ENCODE results near the gene GCG.

GCG gene

GRCh38 chr2:162152147-162152546, at the start of gene GCG:
TSS of gene GCG (minus strand) at chr2:162152247. CDS start at chr2:162149178, 3,069 bp downstream.
- no peak for DNase-seq (ENCODE audit: low spot score)
- Mint-ChIP-seq H3K27ac (no peak within 1 kb of the TSS), H3K9me3 (no peaks in the 10 kb centered on the region), H3K4me1 (ENCODE audit: low read depth) (peaks cover 2% of the 10 kb centered on the region), H3K27me3 (ENCODE audit: low read depth) (peaks cover 31% of the 10 kb centered on the region), H3K36me3 (ENCODE audit: low read depth) (no peaks in the 10 kb centered on the region), H3K4me3 (no peak within 1 kb of the TSS)

- H3K9me3 Mint-ChIP-seq, result no peaks in the 10 kb centered on the region
- peaks cover 8% of the 10 kb centered on the region for H3K27me3 Mint-ChIP-seq (ENCODE audit: low read depth)
- DNase-seq (ENCODE audit: low spot score), result no peak
- H3K36me3 Mint-ChIP-seq (ENCODE audit: low read depth), result no peaks in the 10 kb centered on the region
- no peak overlapping the region for H3K4me3 Mint-ChIP-seq
- no peak overlapping the region for H3K27ac Mint-ChIP-seq
- H3K4me1 Mint-ChIP-seq (ENCODE audit: low read depth), result no peaks in the 10 kb centered on the region
Observed at GRCh38 chr2:162200636-162201035, 48.6 kb upstream of the GCG start.

- Mint-ChIP-seq H3K4me1 (ENCODE audit: low read depth) (no peaks in the 10 kb centered on the region), H3K27me3 (ENCODE audit: low read depth) (peaks cover 10% of the 10 kb centered on the region), H3K9me3 (no peaks in the 10 kb centered on the region), H3K36me3 (ENCODE audit: low read depth) (no peaks in the 10 kb centered on the region), H3K27ac (no peak overlapping the region), H3K4me3 (no peak overlapping the region)
- no peak for DNase-seq (ENCODE audit: low spot score)
Observed at GRCh38 chr2:162199913-162200312, 47.9 kb upstream of the GCG start.

GRCh38 chr2:162198239-162198638, 46.2 kb upstream of the GCG start:
- H3K27ac Mint-ChIP-seq, result no peak overlapping the region
- no peaks in the 10 kb centered on the region for H3K4me1 Mint-ChIP-seq (ENCODE audit: low read depth)
- no peaks in the 10 kb centered on the region for H3K36me3 Mint-ChIP-seq (ENCODE audit: low read depth)
- DNase-seq (ENCODE audit: low spot score), result no peak
- H3K9me3 Mint-ChIP-seq, result no peaks in the 10 kb centered on the region
- H3K4me3 Mint-ChIP-seq, result no peak overlapping the region
- peaks cover 10% of the 10 kb centered on the region for H3K27me3 Mint-ChIP-seq (ENCODE audit: low read depth)

- H3K4me1 Mint-ChIP-seq (ENCODE audit: low read depth), result no peaks in the 10 kb centered on the region
- no peaks in the 10 kb centered on the region for H3K9me3 Mint-ChIP-seq
- no peak overlapping the region for H3K4me3 Mint-ChIP-seq
- DNase-seq (ENCODE audit: low spot score), result no peak
- H3K27ac Mint-ChIP-seq, result no peak overlapping the region
- H3K27me3 Mint-ChIP-seq (ENCODE audit: low read depth), result peaks cover 14% of the 10 kb centered on the region
- no peaks in the 10 kb centered on the region for H3K36me3 Mint-ChIP-seq (ENCODE audit: low read depth)
Observed at GRCh38 chr2:162197069-162197825, 45.2 kb upstream of the GCG start.

GRCh38 chr2:162196638-162197037, 44.6 kb upstream of the GCG start:
- Mint-ChIP-seq H3K27me3 (ENCODE audit: low read depth) (peaks cover 20% of the 10 kb centered on the region), H3K9me3 (no peaks in the 10 kb centered on the region), H3K27ac (no peak overlapping the region)

GRCh38 chr2:162188451-162188850, 36.4 kb upstream of the GCG start:
- Mint-ChIP-seq H3K4me1 (ENCODE audit: low read depth) (peaks cover 3% of the 10 kb centered on the region), H3K36me3 (ENCODE audit: low read depth) (no peaks in the 10 kb centered on the region), H3K4me3 (no peak overlapping the region), H3K27ac (no peak overlapping the region), H3K27me3 (ENCODE audit: low read depth) (peaks cover 24% of the 10 kb centered on the region), H3K9me3 (no peaks in the 10 kb centered on the region)
- no peak for DNase-seq (ENCODE audit: low spot score)

More at GRCh38 chr2:162196638-162197037, 44.6 kb upstream of the GCG start:
- Mint-ChIP-seq H3K4me1 (ENCODE audit: low read depth) (no peaks in the 10 kb centered on the region), H3K4me3 (no peak overlapping the region), H3K36me3 (ENCODE audit: low read depth) (no peaks in the 10 kb centered on the region)
- DNase-seq (ENCODE audit: low spot score), result no peak

GRCh38 chr2:162185541-162186232, 33.6 kb upstream of the GCG start:
- Mint-ChIP-seq H3K4me1 (ENCODE audit: low read depth) (peaks cover 3% of the 10 kb centered on the region), H3K4me3 (no peak overlapping the region), H3K27me3 (ENCODE audit: low read depth) (peaks cover 7% of the 10 kb centered on the region), H3K27ac (no peak overlapping the region), H3K9me3 (no peaks in the 10 kb centered on the region), H3K36me3 (ENCODE audit: low read depth) (no peaks in the 10 kb centered on the region)
- no peak for DNase-seq (ENCODE audit: low spot score)

GRCh38 chr2:162184821-162185450, 32.9 kb upstream of the GCG start:
- peaks cover 5% of the 10 kb centered on the region for H3K27me3 Mint-ChIP-seq (ENCODE audit: low read depth)
- DNase-seq (ENCODE audit: low spot score), result no peak
- H3K4me3 Mint-ChIP-seq, result no peak overlapping the region
- H3K27ac Mint-ChIP-seq, result no peak overlapping the region
- H3K4me1 Mint-ChIP-seq (ENCODE audit: low read depth), result peaks cover 3% of the 10 kb centered on the region
- no peaks in the 10 kb centered on the region for H3K9me3 Mint-ChIP-seq
- H3K36me3 Mint-ChIP-seq (ENCODE audit: low read depth), result no peaks in the 10 kb centered on the region

GRCh38 chr2:162184359-162184758, 32.3 kb upstream of the GCG start:
- H3K36me3 Mint-ChIP-seq (ENCODE audit: low read depth), result no peaks in the 10 kb centered on the region
- H3K4me3 Mint-ChIP-seq, result no peak overlapping the region
- no peak overlapping the region for H3K27ac Mint-ChIP-seq
- DNase-seq (ENCODE audit: low spot score), result no peak
- H3K9me3 Mint-ChIP-seq, result no peaks in the 10 kb centered on the region
- H3K27me3 Mint-ChIP-seq (ENCODE audit: low read depth), result peaks cover 5% of the 10 kb centered on the region
- peaks cover 3% of the 10 kb centered on the region for H3K4me1 Mint-ChIP-seq (ENCODE audit: low read depth)

GRCh38 chr2:162182395-162182794, 30.3 kb upstream of the GCG start:
- Mint-ChIP-seq H3K4me1 (ENCODE audit: low read depth) (peaks cover 3% of the 10 kb centered on the region), H3K36me3 (ENCODE audit: low read depth) (no peaks in the 10 kb centered on the region), H3K27me3 (ENCODE audit: low read depth) (peaks cover 2% of the 10 kb centered on the region), H3K9me3 (no peaks in the 10 kb centered on the region), H3K27ac (no peak overlapping the region), H3K4me3 (no peak overlapping the region)
- DNase-seq (ENCODE audit: low spot score), result no peak

- no peak for DNase-seq (ENCODE audit: low spot score)
- H3K4me3 Mint-ChIP-seq, result no peak overlapping the region
- H3K4me1 Mint-ChIP-seq (ENCODE audit: low read depth), result no peaks in the 10 kb centered on the region
- no peaks in the 10 kb centered on the region for H3K9me3 Mint-ChIP-seq
- H3K27ac Mint-ChIP-seq, result no peak overlapping the region
- peaks cover 14% of the 10 kb centered on the region for H3K27me3 Mint-ChIP-seq (ENCODE audit: low read depth)
- H3K36me3 Mint-ChIP-seq (ENCODE audit: low read depth), result no peaks in the 10 kb centered on the region
Observed at GRCh38 chr2:162177301-162177700, 25.3 kb upstream of the GCG start.

- H3K4me3 Mint-ChIP-seq, result no peak overlapping the region
- H3K9me3 Mint-ChIP-seq, result no peaks in the 10 kb centered on the region
- no peaks in the 10 kb centered on the region for H3K4me1 Mint-ChIP-seq (ENCODE audit: low read depth)
- no peak for DNase-seq (ENCODE audit: low spot score)
- H3K27me3 Mint-ChIP-seq (ENCODE audit: low read depth), result peaks cover 16% of the 10 kb centered on the region
- no peak overlapping the region for H3K27ac Mint-ChIP-seq
- H3K36me3 Mint-ChIP-seq (ENCODE audit: low read depth), result no peaks in the 10 kb centered on the region
Observed at GRCh38 chr2:162175714-162176113, 23.7 kb upstream of the GCG start.

- Mint-ChIP-seq H3K27ac (no peak overlapping the region), H3K9me3 (no peaks in the 10 kb centered on the region), H3K36me3 (ENCODE audit: low read depth) (no peaks in the 10 kb centered on the region), H3K27me3 (ENCODE audit: low read depth) (peaks cover 22% of the 10 kb centered on the region), H3K4me3 (no peak overlapping the region), H3K4me1 (ENCODE audit: low read depth) (no peaks in the 10 kb centered on the region)
- DNase-seq (ENCODE audit: low spot score), result no peak
Observed at GRCh38 chr2:162174746-162175145, 22.7 kb upstream of the GCG start.
